ENCODE measurements around the gene FASLG. TPM values are rescaled to one million over a fixed set of nuclear protein-coding genes. Genes with fewer than 3 reads are reported as not detected.

The FASLG gene
- not detected in 2 replicates for total RNA-seq

GRCh38 chr1:172658871-172659453 is at the start of gene FASLG:
Gene FASLG, plus strand, starts transcription at chr1:172659103. Its CDS starts 99 bp downstream, at chr1:172659202.

Other genes starting within 250 kb of the FASLG start
- gene C1orf105, start 238.4 kb upstream of the FASLG start, total RNA-seq: not detected in 2 replicates
- 18.1 and 21.6 TPM in 2 replicates for gene PIGC, start 215.0 kb upstream of the FASLG start, total RNA-seq
- gene SUCO, start 126.0 kb upstream of the FASLG start, total RNA-seq: 15.5 and 15.6 TPM in 2 replicates

Measured in dermis lymphatic vessel endothelial cell (primary cell).